GM12874 (cell line): ENCODE results near the gene NUDT13.
A peak's percentile ranks its signal among the peaks of the same experiment; 100 is the strongest.

Source experiments
- CTCF ChIP-seq: IDR thresholded peaks from 2 replicates; pipeline ENCODE4 v1.5.1; 2011; ENCODE audit warnings: low read depth, mild to moderate bottlenecking, control low read depth, low read length, moderate library complexity; ENCODE audit not compliant: insufficient read depth

The NUDT13 gene

GRCh38 chr10:73094986-73095480 is 15.2 kb upstream of the NUDT13 start:
- no peak for TF ChIP-seq CTCF

GRCh38 chr10:73095481-73096021 is 14.7 kb upstream of the NUDT13 start:
- no peak for TF ChIP-seq CTCF

GRCh38 chr10:73096041-73096448 is 14.2 kb upstream of the NUDT13 start:
- TF ChIP-seq CTCF: no peak

GRCh38 chr10:73096449-73097304 is 13.6 kb upstream of the NUDT13 start, which contains the start of gene P4HA1:
TSS of gene P4HA1 (minus strand) at chr10:73096866. CDS start at chr10:73074883, 21,983 bp downstream.
- TF ChIP-seq CTCF: peak; percentile 78

GRCh38 chr10:73097305-73097670 is 13.0 kb upstream of the NUDT13 start:
- no peak for TF ChIP-seq CTCF

GRCh38 chr10:73099141-73099540 is 11.1 kb upstream of the NUDT13 start:
- no peak for TF ChIP-seq CTCF

- TF ChIP-seq CTCF: no peak
Measured at GRCh38 chr10:73106301-73106700, 4.0 kb upstream of the NUDT13 start.
